Neuronal stem cell (in vitro differentiated cells): Measurements from ENCODE around the gene CEP152.

Source experiments
- DNase-seq: peaks from one replicate; pipeline ENCODE4 v3.0.0-alpha.2; 2013; ENCODE audit warnings: low spot score
- H2AFZ ChIP-seq: one replicate; pipeline ENCODE4 v1.6.1; 2013; ENCODE audit warnings: mild to moderate bottlenecking, low read length, inconsistent platforms
- H2AK5ac ChIP-seq: 2 replicates; pipeline ENCODE4 v1.6.1; 2013; ENCODE audit warnings: low read depth, mild to moderate bottlenecking, inconsistent platforms, low read length, moderate library complexity, mixed read lengths
- H2BK120ac ChIP-seq: 2 replicates; pipeline ENCODE4 v1.6.1; 2013; ENCODE audit warnings: low read depth, mild to moderate bottlenecking, inconsistent platforms, low read length, moderate library complexity, mixed read lengths
- H2BK12ac ChIP-seq: one replicate; pipeline ENCODE4 v1.6.1; 2013; ENCODE audit warnings: low read length, inconsistent platforms
- H2BK15ac ChIP-seq: 2 replicates; pipeline ENCODE4 v1.6.1; 2013; ENCODE audit warnings: mild to moderate bottlenecking, low read length, inconsistent platforms, mixed read lengths
- H2BK5ac ChIP-seq: one replicate; pipeline ENCODE4 v1.6.1; 2013; ENCODE audit warnings: inconsistent platforms, mild to moderate bottlenecking, low read length, moderate library complexity
- H3K14ac ChIP-seq: one replicate; pipeline ENCODE4 v1.6.1; 2013; ENCODE audit warnings: low read length, inconsistent platforms
- H3K18ac ChIP-seq: 2 replicates; pipeline ENCODE4 v1.6.1; 2013; ENCODE audit warnings: low read length, inconsistent platforms
- H3K23ac ChIP-seq: 2 replicates; pipeline ENCODE4 v1.6.1; 2013; ENCODE audit warnings: low read depth, mild to moderate bottlenecking, mixed read lengths, low read length, inconsistent platforms; ENCODE audit not compliant: poor library complexity
- H3K27ac ChIP-seq: replicated peaks from 3 replicates; pipeline ENCODE4 v1.5.1; 2013; ENCODE audit warnings: low read length, inconsistent platforms
- H3K27me3 ChIP-seq, 3 experiments: 2 replicates each; pipeline ENCODE4 v1.6.1; 2013; ENCODE audit warnings: low read length in 3 of 3, mild to moderate bottlenecking in 2 of 3, inconsistent platforms in 1 of 3, low read depth in 1 of 3, mixed read lengths in 1 of 3, moderate library complexity in 1 of 3; ENCODE audit not compliant: control insufficient read depth in 3 of 3, insufficient read depth in 3 of 3
- H3K36me3 ChIP-seq, 2 donors: replicated peaks in 1 of 2; 2 replicates each; pipeline ENCODE4 v1.6.1; 2013; ENCODE audit warnings: low read length in 2 of 2; ENCODE audit not compliant: control insufficient read depth in 2 of 2, insufficient read depth in 2 of 2
- H3K4ac ChIP-seq: 2 replicates; pipeline ENCODE4 v1.6.1; 2013; ENCODE audit warnings: inconsistent platforms, mild to moderate bottlenecking, low read length, moderate library complexity
- H3K4me1 ChIP-seq, 2 donors: 1 replicate in 1 of 2; 2 replicates in 1 of 2; pipeline ENCODE4 v1.6.1; 2013; ENCODE audit warnings: low read length in 2 of 2, low read depth in 1 of 2; ENCODE audit not compliant: control insufficient read depth in 2 of 2, insufficient read depth in 1 of 2
- H3K4me2 ChIP-seq: one replicate; pipeline ENCODE4 v1.6.1; 2013; ENCODE audit warnings: mild to moderate bottlenecking, low read length, inconsistent platforms; ENCODE audit not compliant: insufficient read depth, poor library complexity, severe bottlenecking
- H3K4me3 ChIP-seq, 2 donors: 2 replicates each; pipeline ENCODE4 v1.5.1; 2013; ENCODE audit warnings: low read length in 2 of 2, mild to moderate bottlenecking in 2 of 2, inconsistent platforms in 1 of 2, moderate library complexity in 1 of 2
- H3K79me1 ChIP-seq: one replicate; pipeline ENCODE4 v1.6.1; 2013; ENCODE audit warnings: low read depth, mild to moderate bottlenecking, inconsistent platforms, low read length, moderate library complexity
- H3K9ac ChIP-seq: one replicate; pipeline ENCODE4 v1.6.1; 2013; ENCODE audit warnings: mild to moderate bottlenecking, low read depth, low read length, inconsistent platforms; ENCODE audit not compliant: poor library complexity
- H3K9me3 ChIP-seq, 2 donors: replicated peaks in 1 of 2; 2 replicates each; pipeline versions ENCODE3 to v1.6.1; 2013; ENCODE audit warnings: low read length in 2 of 2, mild to moderate bottlenecking in 2 of 2, inconsistent platforms in 1 of 2, low read depth in 1 of 2, mixed read lengths in 1 of 2, moderate library complexity in 1 of 2; ENCODE audit not compliant: control insufficient read depth in 2 of 2, insufficient read depth in 1 of 2
- H4K8ac ChIP-seq: one replicate; pipeline ENCODE4 v1.6.1; 2013; ENCODE audit warnings: low read depth, mild to moderate bottlenecking, inconsistent platforms, low read length, moderate library complexity
- H4K91ac ChIP-seq: one replicate; pipeline ENCODE4 v1.6.1; 2013; ENCODE audit warnings: low read length, low read depth, mild to moderate bottlenecking, inconsistent platforms; ENCODE audit not compliant: poor library complexity
- WGBS, 2 donors: extraction: QIAGEN DNeasy Blood & Tissue Kit; methylation state at CpG; one replicate each; pipeline ENCODE4 v1.1.7; 2013; ENCODE audit warnings: missing lambda C conversion rate in 2 of 2, mixed read lengths in 1 of 2; ENCODE audit not compliant: insufficient read length in 2 of 2, insufficient replicate concordance in 1 of 2; ENCODE audit errors: extremely low coverage in 2 of 2; 5-methylcytosine and 5-hydroxymethylcytosine counted together

Gene CEP152

GRCh38 chr15:48785195-48785594 lies 25.7 kb downstream of the CEP152 start:
- Histone ChIP-seq H3K9ac (no peak overlapping the region), H2BK5ac (no peak overlapping the region), H2BK12ac (no peak overlapping the region), H3K14ac (no peak overlapping the region), H3K36me3 (peaks cover 13 to 91% of the 10 kb centered on the region in 2 donors), H4K8ac (no peak overlapping the region), H3K9me3 (no peaks in the 10 kb centered on the region), H2BK15ac (no peak overlapping the region), H3K4me1 (no peaks in the 10 kb centered on the region), H3K79me1 (no peaks in the 10 kb centered on the region), H3K27me3 (no peaks in the 10 kb centered on the region), H3K23ac (no peak overlapping the region), H2BK120ac (no peak overlapping the region), H3K4me3 (no peak overlapping the region), H2AFZ (no peak overlapping the region), H3K4me2 (no peak overlapping the region), H3K4ac (no peak overlapping the region), H2AK5ac (no peak overlapping the region), H3K27ac (no peak overlapping the region), H3K18ac (no peak overlapping the region), H4K91ac (no peak overlapping the region)
- no CpG with 5 or more reads among the region's 3 CpGs for WGBS, 2 donors
- DNase-seq, result no peak

- Histone ChIP-seq H3K27ac (no peak overlapping the region), H3K79me1 (no peaks in the 10 kb centered on the region), H3K9me3 (no peaks in the 10 kb centered on the region), H3K4me1 (no peaks in the 10 kb centered on the region), H3K36me3 (peaks cover 15 to 91% of the 10 kb centered on the region in 2 donors), H3K14ac (no peak overlapping the region), H4K91ac (no peak overlapping the region), H2BK120ac (no peak overlapping the region), H3K4ac (no peak overlapping the region), H3K9ac (no peak overlapping the region), H2AK5ac (no peak overlapping the region), H4K8ac (no peak overlapping the region), H3K4me3 (no peak overlapping the region), H3K4me2 (no peak overlapping the region), H2BK12ac (no peak overlapping the region), H2AFZ (no peak overlapping the region), H2BK15ac (no peak overlapping the region), H2BK5ac (no peak overlapping the region), H3K27me3 (no peaks in the 10 kb centered on the region), H3K23ac (no peak overlapping the region), H3K18ac (no peak overlapping the region)
- no peak for DNase-seq
- no CpG with 5 or more reads among the region's 2 CpGs for WGBS, 2 donors
Measured at GRCh38 chr15:48784756-48785155, 26.1 kb downstream of the CEP152 start.

GRCh38 chr15:48782911-48783310 lies 28.0 kb downstream of the CEP152 start:
- Histone ChIP-seq H2BK15ac (no peak overlapping the region), H3K36me3 (peaks cover 15 to 81% of the 10 kb centered on the region in 2 donors), H3K14ac (no peak overlapping the region), H2BK5ac (no peak overlapping the region), H3K27ac (no peak overlapping the region), H2AK5ac (no peak overlapping the region), H2BK120ac (no peak overlapping the region), H3K4me3 (no peak overlapping the region), H3K4me1 (no peaks in the 10 kb centered on the region), H3K79me1 (no peaks in the 10 kb centered on the region), H3K18ac (no peak overlapping the region), H3K23ac (no peak overlapping the region), H3K4me2 (no peak overlapping the region), H3K9me3 (no peaks in the 10 kb centered on the region), H3K27me3 (no peaks in the 10 kb centered on the region), H2AFZ (no peak overlapping the region), H3K9ac (no peak overlapping the region), H4K91ac (no peak overlapping the region), H2BK12ac (no peak overlapping the region), H3K4ac (no peak overlapping the region), H4K8ac (no peak overlapping the region)
- DNase-seq, result no peak
- WGBS, 2 donors, result no CpG with 5 or more reads among the region's 2 CpGs

GRCh38 chr15:48781481-48782081 lies 29.3 kb downstream of the CEP152 start:
- WGBS, 2 donors, result no CpG with 5 or more reads among the region's 5 CpGs
- Histone ChIP-seq H3K27me3 (no peaks in the 10 kb centered on the region), H3K79me1 (no peaks in the 10 kb centered on the region), H3K4ac (no peak overlapping the region), H2BK12ac (no peak overlapping the region), H3K9ac (no peak overlapping the region), H2BK120ac (no peak overlapping the region), H3K36me3 (peaks cover 15 to 77% of the 10 kb centered on the region in 2 donors), H3K4me3 (no peak overlapping the region), H2AK5ac (no peak overlapping the region), H3K23ac (no peak overlapping the region), H3K4me2 (no peak overlapping the region), H3K27ac (no peak overlapping the region), H3K9me3 (no peaks in the 10 kb centered on the region), H3K18ac (no peak overlapping the region), H2AFZ (no peak overlapping the region), H3K14ac (no peak overlapping the region), H2BK5ac (no peak overlapping the region), H2BK15ac (no peak overlapping the region), H3K4me1 (no peaks in the 10 kb centered on the region), H4K91ac (no peak overlapping the region), H4K8ac (no peak overlapping the region)
- DNase-seq, result no peak
